Omental fat pad (tissue), 4 donors: ENCODE data around the gene CCR6. TPM values are rescaled to one million over a fixed set of nuclear protein-coding genes. Genes with fewer than 3 reads are reported as not detected.

ENCODE experiments used
- ATAC-seq: fragments of 150-250 bp; one replicate; pipeline ENCODE4 v1.9.1; 2016; ENCODE audit warnings: mild to moderate bottlenecking, moderate library complexity; ENCODE audit not compliant: low FRiP score
- DNase-seq: peaks from one replicate; pipeline ENCODE4 v3.0.0-alpha.2; 2019; ENCODE audit warnings: low spot score
- CTCF ChIP-seq, 3 donors: fragments of 450-650 bp; IDR thresholded peaks; one replicate each; pipeline ENCODE4 v1.5.1; 2016 to 2017; ENCODE audit warnings: antibody characterized with exemption in 3 of 3, mild to moderate bottlenecking in 3 of 3, moderate library complexity in 2 of 3
- total RNA-seq, 4 donors: library from RNA; depleted of rRNA; stranded (reverse); fragments of >200 nt; gene quantifications; one replicate each; pipeline ENCODE4 v1.1.0, GENCODE V29; 2016

The CCR6 gene
- total RNA-seq, 4 donors from 2014 or later = 0.36 to 1.1 (median 1.1) TPM; not detected in 1

- ATAC-seq (no peak), DNase-seq (no peak)
- TF ChIP-seq CTCF (IDR thresholded peaks at IDR 0.05) = no peak
Measured at GRCh38 chr6:167099707-167100106, 23.2 kb upstream of the CCR6 start.

- no peak for ATAC-seq
- no peak for TF ChIP-seq CTCF (IDR thresholded peaks at IDR 0.05)
- DNase-seq = no peak
Measured at GRCh38 chr6:167100241-167100674, 22.6 kb upstream of the CCR6 start.

GRCh38 chr6:167102318-167102717 lies 20.6 kb upstream of the CCR6 start:
- no peak for TF ChIP-seq CTCF (IDR thresholded peaks at IDR 0.05)
- DNase-seq (no peak), ATAC-seq (no peak)

- ATAC-seq (no peak), DNase-seq (no peak)
- TF ChIP-seq CTCF (IDR thresholded peaks at IDR 0.05) = no peak
Measured at GRCh38 chr6:167103041-167103891, 19.6 kb upstream of the CCR6 start.

GRCh38 chr6:167104388-167104787 lies 18.5 kb upstream of the CCR6 start:
- TF ChIP-seq CTCF (IDR thresholded peaks at IDR 0.05) = no peak
- ATAC-seq = no peak
- no peak for DNase-seq

GRCh38 chr6:167105060-167105459 lies 17.8 kb upstream of the CCR6 start:
- ATAC-seq (no peak), DNase-seq (no peak)
- TF ChIP-seq CTCF (IDR thresholded peaks at IDR 0.05) = no peak

- no peak for TF ChIP-seq CTCF (IDR thresholded peaks at IDR 0.05)
Measured at GRCh38 chr6:167106406-167106805, 16.5 kb upstream of the CCR6 start.

More at GRCh38 chr6:167106406-167106805, 16.5 kb upstream of the CCR6 start:
- ATAC-seq (no peak), DNase-seq (no peak)
